ENCODE results near the gene LRRC37A3.
A peak's percentile ranks its signal among the peaks of the same experiment; 100 is the strongest.
"Not testable (repeated sequence)": the region's sequence is repeated elsewhere in the genome, so short reads cannot be mapped to it uniquely, and the experiment has no call there.

LRRC37A3 gene

GRCh38 chr17:64919289-64920025, at the start of gene LRRC37A3:
Gene LRRC37A3 (minus strand): TSS chr17:64919478. CDS start chr17:64897257, 22,221 bp downstream.
- DNase-seq: peak; percentile 98

- peak; percentile 69 for DNase-seq
Measured at GRCh38 chr17:64965873-64966287, 46.6 kb upstream of the LRRC37A3 start.

- DNase-seq: not testable (repeated sequence)
Measured at GRCh38 chr17:64965256-64965872, 46.1 kb upstream of the LRRC37A3 start.

GRCh38 chr17:64964796-64965195, 45.5 kb upstream of the LRRC37A3 start:
- no peak for DNase-seq

- DNase-seq: not testable (repeated sequence)
Measured at GRCh38 chr17:64963814-64964213, 44.5 kb upstream of the LRRC37A3 start.

- peak; percentile 78 for DNase-seq
Measured at GRCh38 chr17:64961563-64962378, 42.5 kb upstream of the LRRC37A3 start.

- no peak for DNase-seq
Measured at GRCh38 chr17:64951877-64952276, 32.6 kb upstream of the LRRC37A3 start.

GRCh38 chr17:64950871-64951270, 31.6 kb upstream of the LRRC37A3 start:
- no peak for DNase-seq

- DNase-seq: no peak
Measured at GRCh38 chr17:64947152-64947551, 27.9 kb upstream of the LRRC37A3 start.

GRCh38 chr17:64941761-64942160, 22.5 kb upstream of the LRRC37A3 start:
- DNase-seq: no peak

- no peak for DNase-seq
Measured at GRCh38 chr17:64941045-64941444, 21.8 kb upstream of the LRRC37A3 start.

GRCh38 chr17:64940055-64940454, 20.8 kb upstream of the LRRC37A3 start:
- no peak for DNase-seq

GRCh38 chr17:64938925-64939474, 19.7 kb upstream of the LRRC37A3 start:
- peak; percentile 50 for DNase-seq

GRCh38 chr17:64938290-64938689, 19.0 kb upstream of the LRRC37A3 start:
- no peak for DNase-seq

GRCh38 chr17:64936117-64936516, 16.8 kb upstream of the LRRC37A3 start:
- no peak for DNase-seq

GRCh38 chr17:64934284-64934778, 15.1 kb upstream of the LRRC37A3 start:
- not testable (repeated sequence) for DNase-seq

- DNase-seq: not testable (repeated sequence)
Measured at GRCh38 chr17:64932850-64933249, 13.6 kb upstream of the LRRC37A3 start.

- DNase-seq: not testable (repeated sequence)
Measured at GRCh38 chr17:64930374-64930773, 11.1 kb upstream of the LRRC37A3 start.

GRCh38 chr17:64929419-64930209, 10.3 kb upstream of the LRRC37A3 start:
- not testable (repeated sequence) for DNase-seq

GRCh38 chr17:64928701-64929100, 9.4 kb upstream of the LRRC37A3 start:
- not testable (repeated sequence) for DNase-seq

- DNase-seq: peak; percentile 76
Measured at GRCh38 chr17:64927444-64927843, 8.2 kb upstream of the LRRC37A3 start.

- not testable (repeated sequence) for DNase-seq
Measured at GRCh38 chr17:64926430-64926829, 7.2 kb upstream of the LRRC37A3 start.
